Mesenchymal stem cell (in vitro differentiated cells and primary cell): ENCODE data around the gene NUP214.
"Not testable (repeated sequence)": the region's sequence is repeated elsewhere in the genome, so short reads cannot be mapped to it uniquely, and the experiment has no call there.

Source experiments
- DNase-seq: peaks from one replicate; pipeline ENCODE4 v3.0.0-alpha.2; 2013
- H2AFZ ChIP-seq: one replicate; pipeline ENCODE4 v1.6.1; 2013; ENCODE audit warnings: low read depth, mild to moderate bottlenecking, control low read depth, inconsistent platforms, low read length, moderate library complexity
- H2AK5ac ChIP-seq: 2 replicates; pipeline ENCODE4 v1.6.1; 2013; ENCODE audit warnings: low read length, moderate library complexity, mild to moderate bottlenecking, inconsistent platforms; ENCODE audit not compliant: severe bottlenecking
- H2BK120ac ChIP-seq: one replicate; pipeline ENCODE4 v1.6.1; 2013; ENCODE audit warnings: low read depth, mild to moderate bottlenecking, inconsistent platforms, low read length, moderate library complexity
- H2BK12ac ChIP-seq, 2 experiments: one replicate each; pipeline ENCODE4 v1.6.1; 2013; ENCODE audit warnings: inconsistent platforms in 2 of 2, low read length in 2 of 2, mild to moderate bottlenecking in 2 of 2, moderate library complexity in 2 of 2, control low read depth in 1 of 2
- H2BK15ac ChIP-seq: one replicate; pipeline ENCODE4 v1.6.1; 2013; ENCODE audit warnings: mild to moderate bottlenecking, low read depth, inconsistent platforms; ENCODE audit not compliant: poor library complexity, severe bottlenecking
- H2BK5ac ChIP-seq: 2 replicates; pipeline ENCODE4 v1.6.1; 2013; ENCODE audit warnings: low read depth, mild to moderate bottlenecking, low read length, control low read depth, inconsistent platforms; ENCODE audit not compliant: poor library complexity, severe bottlenecking
- H3K14ac ChIP-seq, 2 experiments: one replicate each; pipeline ENCODE4 v1.6.1; 2013; ENCODE audit warnings: inconsistent platforms in 2 of 2, low read length in 2 of 2, control low read depth in 1 of 2, mild to moderate bottlenecking in 1 of 2, moderate library complexity in 1 of 2
- H3K18ac ChIP-seq, 2 experiments: one replicate each; pipeline ENCODE4 v1.6.1; 2013; ENCODE audit warnings: inconsistent platforms in 2 of 2, low read length in 2 of 2, control low read depth in 1 of 2, low read depth in 1 of 2, mild to moderate bottlenecking in 1 of 2
- H3K23ac ChIP-seq, 2 experiments: one replicate each; pipeline ENCODE4 v1.6.1; 2013; ENCODE audit warnings: inconsistent platforms in 2 of 2, low read length in 2 of 2, mild to moderate bottlenecking in 2 of 2, moderate library complexity in 2 of 2, control low read depth in 1 of 2
- H3K27ac ChIP-seq: 2 replicates; pipeline ENCODE4 v1.5.1; 2013; ENCODE audit warnings: mild to moderate bottlenecking, moderate library complexity, low read length, control low read depth, inconsistent platforms; ENCODE audit not compliant: poor library complexity, severe bottlenecking
- H3K27me3 ChIP-seq, 2 experiments: 2 replicates each; pipeline versions ENCODE4 v1.6.1 to v1.7.0; 2013; ENCODE audit warnings: low read length in 2 of 2, mild to moderate bottlenecking in 2 of 2, moderate library complexity in 2 of 2, control low read depth in 1 of 2, inconsistent platforms in 1 of 2; ENCODE audit not compliant: control insufficient read depth in 1 of 2, insufficient read depth in 1 of 2
- H3K36me3 ChIP-seq, 2 experiments: 2 replicates each; pipeline versions ENCODE4 v1.6.1 to v1.7.0; 2013; ENCODE audit warnings: low read length in 2 of 2, control low read depth in 1 of 2, inconsistent platforms in 1 of 2, low read depth in 1 of 2, mild to moderate bottlenecking in 1 of 2; ENCODE audit not compliant: insufficient read depth in 2 of 2, control insufficient read depth in 1 of 2
- H3K4ac ChIP-seq, 2 experiments: one replicate each; pipeline ENCODE4 v1.6.1; 2013; ENCODE audit warnings: inconsistent platforms in 2 of 2, low read length in 2 of 2, mild to moderate bottlenecking in 2 of 2, moderate library complexity in 2 of 2, control low read depth in 1 of 2, low read depth in 1 of 2
- H3K4me1 ChIP-seq: 2 replicates; pipeline ENCODE4 v1.6.1; 2013; ENCODE audit warnings: low read depth, low read length, control low read depth; ENCODE audit not compliant: control insufficient read depth, insufficient read depth
- H3K4me2 ChIP-seq: 2 replicates; pipeline ENCODE4 v1.6.1; 2013; ENCODE audit warnings: low read length, mild to moderate bottlenecking, inconsistent platforms; ENCODE audit not compliant: poor library complexity, severe bottlenecking
- H3K4me3 ChIP-seq, 2 experiments: 2 replicates each; pipeline versions ENCODE4 v1.5.1 to v1.7.0; 2013; ENCODE audit warnings: low read length in 2 of 2, mild to moderate bottlenecking in 2 of 2, control low read depth in 1 of 2, low read depth in 1 of 2; ENCODE audit not compliant: insufficient read depth in 1 of 2
- H3K79me1 ChIP-seq: replicated peaks from 2 replicates; pipeline ENCODE4 v1.6.1; 2013; ENCODE audit warnings: mild to moderate bottlenecking, control low read depth, low read length, inconsistent platforms; ENCODE audit not compliant: poor library complexity, severe bottlenecking
- H3K9ac ChIP-seq: 2 replicates; pipeline ENCODE4 v1.7.0; 2013; ENCODE audit warnings: mild to moderate bottlenecking, low read length, moderate library complexity
- H3K9me3 ChIP-seq: 2 replicates; pipeline ENCODE4 v1.7.0; 2013; ENCODE audit warnings: mild to moderate bottlenecking, low read length; ENCODE audit not compliant: control insufficient read depth
- H4K8ac ChIP-seq: one replicate; pipeline ENCODE4 v1.6.1; 2013; ENCODE audit warnings: inconsistent platforms, mild to moderate bottlenecking, low read length, moderate library complexity
- H4K91ac ChIP-seq: one replicate; pipeline ENCODE4 v1.6.1; 2013; ENCODE audit warnings: mild to moderate bottlenecking, low read length, inconsistent platforms
- WGBS: methylation state at CpG from one replicate; pipeline ENCODE4 v1.1.7; 2013; ENCODE audit warnings: mixed read lengths; 5-methylcytosine and 5-hydroxymethylcytosine counted together

The NUP214 gene

GRCh38 chr9:131211920-131212319 lies 86.5 kb downstream of the NUP214 start:
- not testable (repeated sequence) for H3K27me3 ChIP-seq, H2BK12ac ChIP-seq, H3K4ac ChIP-seq, H3K4me3 ChIP-seq, DNase-seq, H3K79me1 ChIP-seq, H2BK15ac ChIP-seq, H2BK5ac ChIP-seq, H3K23ac ChIP-seq, H3K9me3 ChIP-seq, H2BK120ac ChIP-seq, H3K4me1 ChIP-seq, H3K18ac ChIP-seq, H3K9ac ChIP-seq, H3K27ac ChIP-seq, H2AK5ac ChIP-seq, H4K8ac ChIP-seq, H3K14ac ChIP-seq, H4K91ac ChIP-seq, H3K4me2 ChIP-seq, H2AFZ ChIP-seq
- peaks cover 15 to 31% of the 10 kb centered on the region in 2 experiments for H3K36me3 ChIP-seq
- 97% methylated on average over 4 of the region's 4 CpGs for WGBS

- no peak overlapping the region for H3K4me2 ChIP-seq
- no peak overlapping the region for H2BK5ac ChIP-seq
- H3K4me3 ChIP-seq, result no peak overlapping the region
Measured at GRCh38 chr9:131214286-131214856, 89.0 kb downstream of the NUP214 start.

DNA sequence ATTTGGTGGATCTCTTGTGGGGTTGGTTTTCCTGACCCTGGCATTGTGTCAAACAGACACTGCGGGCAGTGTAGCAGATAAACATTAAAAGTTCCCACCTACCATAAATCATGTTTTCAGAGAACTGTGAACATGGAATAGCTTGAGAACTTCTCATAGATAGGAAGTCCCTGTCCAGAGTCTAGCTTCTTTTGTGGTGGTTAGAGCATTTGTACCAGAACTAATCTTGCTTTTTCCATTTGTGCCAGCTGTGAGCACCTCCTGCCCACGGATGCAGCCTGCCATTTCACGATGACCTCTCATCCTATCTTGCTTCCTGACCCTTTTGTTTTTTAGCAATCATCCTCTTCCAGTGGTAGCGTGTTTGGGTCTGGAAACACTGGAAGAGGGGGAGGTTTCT lies 89.5 kb downstream of the NUP214 start:
- no peak for DNase-seq
- Histone ChIP-seq H3K4me2 (no peak overlapping the region), H3K9ac (no peak overlapping the region), H3K36me3 (peaks cover 11 to 36% of the 10 kb centered on the region in 2 experiments), H2AFZ (no peak overlapping the region), H4K8ac (no peak overlapping the region), H3K4ac (no peak overlapping the region), H2BK12ac (no peak overlapping the region), H2BK120ac (no peak overlapping the region), H3K79me1 (peaks cover 3% of the 10 kb centered on the region), H3K4me1 (no peaks in the 10 kb centered on the region), H2AK5ac (no peak overlapping the region), H3K27me3 (no peaks in the 10 kb centered on the region), H3K18ac (no peak overlapping the region), H4K91ac (no peak overlapping the region), H3K4me3 (no peak overlapping the region), H3K23ac (no peak overlapping the region), H2BK5ac (no peak overlapping the region), H3K14ac (no peak overlapping the region), H2BK15ac (no peak overlapping the region), H3K9me3 (peaks cover 6% of the 10 kb centered on the region), H3K27ac (no peak overlapping the region)
- 93% methylated on average over 3 of the region's 4 CpGs for WGBS

More at GRCh38 chr9:131214286-131214856, 89.0 kb downstream of the NUP214 start:
- Histone ChIP-seq H3K9ac (no peak overlapping the region), H3K9me3 (peaks cover 6% of the 10 kb centered on the region), H3K14ac (no peak overlapping the region), H3K4ac (no peak overlapping the region), H3K18ac (no peak overlapping the region), H2AK5ac (no peak overlapping the region), H2BK12ac (no peak overlapping the region), H3K23ac (no peak overlapping the region), H3K4me1 (no peaks in the 10 kb centered on the region), H2BK120ac (no peak overlapping the region), H3K36me3 (peaks cover 12 to 36% of the 10 kb centered on the region in 2 experiments), H2AFZ (no peak overlapping the region), H3K27ac (no peak overlapping the region), H3K79me1 (peaks cover 3% of the 10 kb centered on the region), H4K8ac (no peak overlapping the region), H4K91ac (no peak overlapping the region), H3K27me3 (no peaks in the 10 kb centered on the region), H2BK15ac (no peak overlapping the region)
- DNase-seq, result no peak
- WGBS, result 92% methylated on average over 7 of the region's 7 CpGs

DNA sequence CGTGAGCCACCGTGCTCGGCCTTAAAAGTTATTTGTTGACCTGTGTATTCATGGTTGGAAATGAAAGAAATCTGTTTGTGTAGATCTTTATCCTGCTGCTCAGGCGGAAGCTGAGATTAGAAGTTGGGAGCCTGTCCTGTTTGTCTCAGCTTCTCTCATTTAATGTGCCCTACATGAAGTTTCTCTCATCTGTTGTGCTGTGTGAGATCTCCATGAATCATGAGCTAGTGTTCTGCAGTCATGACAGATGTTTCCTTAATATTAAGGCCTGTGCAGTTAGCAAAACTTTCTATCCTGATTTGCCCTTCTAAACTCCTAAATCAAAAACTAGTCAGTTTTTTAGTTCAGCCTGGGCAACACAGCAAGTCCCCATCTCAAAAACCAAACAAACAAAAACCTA lies 91.4 kb downstream of the NUP214 start:
- no peak for DNase-seq
- Histone ChIP-seq H3K27me3 (no peaks in the 10 kb centered on the region), H2AFZ (no peak overlapping the region), H4K91ac (no peak overlapping the region), H2BK120ac (no peak overlapping the region), H3K14ac (no peak overlapping the region), H2BK15ac (no peak overlapping the region), H2BK5ac (no peak overlapping the region), H3K27ac (no peak overlapping the region), H3K18ac (no peak overlapping the region), H2AK5ac (no peak overlapping the region), H3K4ac (no peak overlapping the region), H3K36me3 (peaks cover 11 to 31% of the 10 kb centered on the region in 2 experiments), H2BK12ac (no peak overlapping the region), H3K4me1 (no peaks in the 10 kb centered on the region), H3K4me3 (no peak overlapping the region), H3K4me2 (no peak overlapping the region), H3K79me1 (peaks cover 3% of the 10 kb centered on the region), H3K9ac (no peak overlapping the region), H3K23ac (no peak overlapping the region), H3K9me3 (peaks cover 6% of the 10 kb centered on the region), H4K8ac (no peak overlapping the region)
- 100% methylated on average over 4 of the region's 4 CpGs for WGBS
